Stimulated activated CD8-positive, alpha-beta memory T cell treated with anti-CD3 and anti-CD28 coated beads, Interleukin-7, amount 100 ng/mL, for 1 hour (primary cell): Measurements from ENCODE around the gene CAT.
"Not testable (repeated sequence)": the region's sequence is repeated elsewhere in the genome, so short reads cannot be mapped to it uniquely, and the experiment has no call there.

Source experiments
- DNase-seq, 2 donors: peaks; one replicate each; pipeline ENCODE4 v3.0.0-alpha.2; 2020; ENCODE audit warnings: low read depth in 2 of 2

Gene CAT

GRCh38 chr11:34438529-34439507, at the start of gene CAT:
Gene CAT (plus strand): TSS chr11:34438934. CDS start chr11:34439014, 80 bp downstream.
- DNase-seq, result peak; percentile 95 to 96

GRCh38 chr11:34394771-34395300, 43.9 kb upstream of the CAT start:
- DNase-seq, result no peak

GRCh38 chr11:34395916-34396550, 42.7 kb upstream of the CAT start:
- DNase-seq, result no peak

- DNase-seq, result no peak
Measured at GRCh38 chr11:34397120-34397519, 41.6 kb upstream of the CAT start.

- no peak for DNase-seq
Measured at GRCh38 chr11:34397811-34398210, 40.9 kb upstream of the CAT start.

- no peak for DNase-seq
Measured at GRCh38 chr11:34403431-34403830, 35.3 kb upstream of the CAT start.

- no peak for DNase-seq
Measured at GRCh38 chr11:34404280-34404679, 34.5 kb upstream of the CAT start.

- DNase-seq, result no peak
Measured at GRCh38 chr11:34405079-34405858, 33.5 kb upstream of the CAT start.

- DNase-seq, result no peak
Measured at GRCh38 chr11:34406413-34406812, 32.3 kb upstream of the CAT start.

- DNase-seq, result no peak
Measured at GRCh38 chr11:34407121-34407813, 31.5 kb upstream of the CAT start.

- DNase-seq, result no peak
Measured at GRCh38 chr11:34408580-34409172, 30.1 kb upstream of the CAT start.

GRCh38 chr11:34411111-34411510, 27.6 kb upstream of the CAT start:
- no peak for DNase-seq

- DNase-seq, result no peak
Measured at GRCh38 chr11:34411791-34412190, 26.9 kb upstream of the CAT start.

GRCh38 chr11:34413263-34413662, 25.5 kb upstream of the CAT start:
- no peak for DNase-seq

GRCh38 chr11:34415538-34415937, 23.2 kb upstream of the CAT start:
- DNase-seq, result no peak

GRCh38 chr11:34416088-34416487, 22.6 kb upstream of the CAT start:
- no peak for DNase-seq

- DNase-seq, result no peak
Measured at GRCh38 chr11:34416766-34417165, 22.0 kb upstream of the CAT start.

- DNase-seq, result no peak
Measured at GRCh38 chr11:34417202-34417601, 21.5 kb upstream of the CAT start.

- no peak for DNase-seq
Measured at GRCh38 chr11:34419158-34419557, 19.6 kb upstream of the CAT start.

GRCh38 chr11:34423300-34423699, 15.4 kb upstream of the CAT start:
- no peak for DNase-seq

- DNase-seq, result not testable (repeated sequence)
Measured at GRCh38 chr11:34424826-34425225, 13.9 kb upstream of the CAT start.
